Peyer's patch (tissue), 4 donors: Measurements from ENCODE around the gene ZSCAN25.

ENCODE experiments used
- POLR2A ChIP-seq, 2 donors: fragments of 450-650 bp; IDR thresholded peaks; one replicate each; pipeline ENCODE4 v1.5.1; 2017; ENCODE audit warnings: antibody characterized with exemption in 2 of 2, mild to moderate bottlenecking in 2 of 2, moderate library complexity in 2 of 2
- TF ChIP-seq, protein P1 (sequence below), 6 experiments: fragments of 450-650 bp in 4 of 6; fragments of 200-600 bp in 2 of 6; sonication (generic) in 1 of 6; IDR thresholded peaks; one replicate each; pipeline ENCODE4 v1.5.1; 2017 to 2019; ENCODE audit warnings: antibody characterized with exemption in 6 of 6, mild to moderate bottlenecking in 3 of 6, moderate library complexity in 1 of 6

GRCh38 chr7:99651290-99651689 lies 34.5 kb downstream of the ZSCAN25 start:
- TF ChIP-seq, protein P1, sequence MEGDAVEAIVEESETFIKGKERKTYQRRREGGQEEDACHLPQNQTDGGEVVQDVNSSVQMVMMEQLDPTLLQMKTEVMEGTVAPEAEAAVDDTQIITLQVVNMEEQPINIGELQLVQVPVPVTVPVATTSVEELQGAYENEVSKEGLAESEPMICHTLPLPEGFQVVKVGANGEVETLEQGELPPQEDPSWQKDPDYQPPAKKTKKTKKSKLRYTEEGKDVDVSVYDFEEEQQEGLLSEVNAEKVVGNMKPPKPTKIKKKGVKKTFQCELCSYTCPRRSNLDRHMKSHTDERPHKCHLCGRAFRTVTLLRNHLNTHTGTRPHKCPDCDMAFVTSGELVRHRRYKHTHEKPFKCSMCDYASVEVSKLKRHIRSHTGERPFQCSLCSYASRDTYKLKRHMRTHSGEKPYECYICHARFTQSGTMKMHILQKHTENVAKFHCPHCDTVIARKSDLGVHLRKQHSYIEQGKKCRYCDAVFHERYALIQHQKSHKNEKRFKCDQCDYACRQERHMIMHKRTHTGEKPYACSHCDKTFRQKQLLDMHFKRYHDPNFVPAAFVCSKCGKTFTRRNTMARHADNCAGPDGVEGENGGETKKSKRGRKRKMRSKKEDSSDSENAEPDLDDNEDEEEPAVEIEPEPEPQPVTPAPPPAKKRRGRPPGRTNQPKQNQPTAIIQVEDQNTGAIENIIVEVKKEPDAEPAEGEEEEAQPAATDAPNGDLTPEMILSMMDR (IDR thresholded peaks at IDR 0.05) = no peak
- no peak for TF ChIP-seq POLR2A (IDR thresholded peaks at IDR 0.05)
